IPS-20b (cell line): ENCODE data around the gene UGCG.

Experiments
- H3K27ac ChIP-seq: one replicate; pipeline ENCODE4 v1.5.1; 2013; ENCODE audit warnings: low read length
- H3K27me3 ChIP-seq: 2 replicates; pipeline ENCODE4 v1.6.1; 2013; ENCODE audit warnings: mild to moderate bottlenecking, low read length, inconsistent platforms; ENCODE audit not compliant: insufficient read depth
- H3K36me3 ChIP-seq: 2 replicates; pipeline ENCODE4 v1.6.1; 2013; ENCODE audit warnings: low read depth, mild to moderate bottlenecking, inconsistent platforms, low read length, moderate library complexity; ENCODE audit not compliant: insufficient read depth
- H3K4me1 ChIP-seq: 2 replicates; pipeline ENCODE4 v1.6.1; 2013; ENCODE audit warnings: mild to moderate bottlenecking, control low read depth, inconsistent platforms, low read length, moderate library complexity; ENCODE audit not compliant: insufficient read depth
- H3K4me3 ChIP-seq: 2 replicates; pipeline ENCODE4 v1.5.1; 2013; ENCODE audit warnings: mild to moderate bottlenecking, low read length, inconsistent platforms
- H3K9ac ChIP-seq: 2 replicates; pipeline ENCODE4 v1.6.1; 2013; ENCODE audit warnings: low read depth, mild to moderate bottlenecking, inconsistent platforms, low read length, moderate library complexity
- H3K9me3 ChIP-seq: 2 replicates; pipeline ENCODE4 v1.6.1; 2013; ENCODE audit warnings: mild to moderate bottlenecking, low read depth, low read length, inconsistent platforms; ENCODE audit not compliant: insufficient read depth

Gene UGCG

DNA sequence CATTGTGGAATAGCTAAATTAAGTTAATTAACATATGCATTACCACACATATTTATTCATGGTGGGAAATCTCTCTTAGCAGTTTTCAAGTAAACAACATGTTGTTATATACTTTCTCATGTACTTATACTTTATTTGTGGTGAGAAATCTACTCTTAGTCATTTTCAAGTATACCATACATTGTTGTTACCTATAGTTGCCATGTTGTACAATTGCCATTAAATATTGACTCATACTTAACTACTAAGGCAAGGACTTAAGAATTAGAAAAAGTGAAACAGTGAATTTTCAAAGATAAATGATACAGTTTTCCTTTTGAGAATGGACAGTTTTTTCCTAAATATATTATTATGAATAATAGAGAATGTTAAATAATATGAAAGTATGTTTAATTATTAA lies 27.7 kb downstream of the UGCG start:
- H3K4me3 ChIP-seq, result no peak overlapping the region
- no peak overlapping the region for H3K27ac ChIP-seq
- no peaks in the 10 kb centered on the region for H3K9me3 ChIP-seq
- no peaks in the 10 kb centered on the region for H3K4me1 ChIP-seq
- no peaks in the 10 kb centered on the region for H3K27me3 ChIP-seq
- H3K36me3 ChIP-seq, result peaks cover 38% of the 10 kb centered on the region
- no peak overlapping the region for H3K9ac ChIP-seq

DNA sequence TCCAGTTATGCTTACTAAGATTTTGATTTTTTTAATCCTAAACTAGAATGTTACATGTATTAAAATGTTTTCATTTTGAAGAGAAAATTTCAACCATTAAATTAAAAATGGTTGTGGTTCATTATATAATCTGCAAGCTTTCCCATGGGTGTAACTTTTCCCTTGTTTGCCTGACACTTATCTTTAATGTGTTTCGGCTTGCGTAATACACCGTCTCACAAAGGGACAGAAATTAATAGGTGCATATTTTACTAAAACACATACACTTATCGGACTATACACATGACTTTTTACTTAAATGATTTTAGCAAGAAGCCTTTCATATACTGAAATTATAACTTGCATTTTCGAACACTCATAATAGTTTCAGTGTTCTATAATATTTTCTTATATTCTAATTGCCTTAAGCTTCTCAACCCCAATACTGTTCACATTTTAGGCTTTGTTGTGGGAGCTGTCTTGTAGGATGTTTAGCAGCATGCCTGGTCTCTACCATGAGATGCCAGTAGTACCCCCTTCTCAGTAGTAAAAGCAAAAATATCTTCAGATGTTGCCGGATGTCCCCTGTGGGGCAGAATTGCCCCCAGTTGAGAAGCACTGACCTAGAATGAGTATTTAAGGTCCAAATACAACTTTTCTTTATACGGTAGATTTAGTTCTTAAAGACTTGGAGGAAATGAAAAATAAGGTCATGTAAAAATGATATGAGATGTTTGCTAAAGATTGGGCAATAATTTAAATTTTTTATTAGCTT lies 28.6 kb downstream of the UGCG start:
- H3K36me3 ChIP-seq, result peaks cover 40% of the 10 kb centered on the region
- H3K4me3 ChIP-seq, result no peak overlapping the region
- no peaks in the 10 kb centered on the region for H3K9me3 ChIP-seq
- H3K4me1 ChIP-seq, result no peaks in the 10 kb centered on the region
- H3K27ac ChIP-seq, result no peak overlapping the region
- no peaks in the 10 kb centered on the region for H3K27me3 ChIP-seq
- H3K9ac ChIP-seq, result no peak overlapping the region

DNA sequence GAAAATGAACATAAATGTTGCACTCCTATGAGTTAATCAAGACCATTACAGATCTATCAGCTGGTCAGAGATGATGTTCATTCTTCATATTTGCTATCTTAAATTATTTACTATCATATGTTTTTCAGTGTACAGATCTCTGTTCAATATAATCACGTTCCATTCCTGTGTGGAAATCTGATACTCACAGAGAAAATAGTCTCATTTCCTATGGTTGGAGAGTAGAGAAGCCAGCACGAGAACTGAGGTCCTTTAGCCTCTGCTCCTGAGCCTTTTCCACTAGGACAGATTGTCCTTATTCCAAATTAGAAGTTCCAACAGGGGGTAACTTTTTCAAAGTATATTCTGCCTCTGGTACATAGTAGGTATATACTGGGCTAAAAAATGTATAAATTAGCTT lies 29.2 kb downstream of the UGCG start:
- peaks cover 41% of the 10 kb centered on the region for H3K36me3 ChIP-seq
- no peak overlapping the region for H3K9ac ChIP-seq
- no peak overlapping the region for H3K27ac ChIP-seq
- no peaks in the 10 kb centered on the region for H3K27me3 ChIP-seq
- H3K4me1 ChIP-seq, result no peaks in the 10 kb centered on the region
- no peaks in the 10 kb centered on the region for H3K9me3 ChIP-seq
- no peak overlapping the region for H3K4me3 ChIP-seq

DNA sequence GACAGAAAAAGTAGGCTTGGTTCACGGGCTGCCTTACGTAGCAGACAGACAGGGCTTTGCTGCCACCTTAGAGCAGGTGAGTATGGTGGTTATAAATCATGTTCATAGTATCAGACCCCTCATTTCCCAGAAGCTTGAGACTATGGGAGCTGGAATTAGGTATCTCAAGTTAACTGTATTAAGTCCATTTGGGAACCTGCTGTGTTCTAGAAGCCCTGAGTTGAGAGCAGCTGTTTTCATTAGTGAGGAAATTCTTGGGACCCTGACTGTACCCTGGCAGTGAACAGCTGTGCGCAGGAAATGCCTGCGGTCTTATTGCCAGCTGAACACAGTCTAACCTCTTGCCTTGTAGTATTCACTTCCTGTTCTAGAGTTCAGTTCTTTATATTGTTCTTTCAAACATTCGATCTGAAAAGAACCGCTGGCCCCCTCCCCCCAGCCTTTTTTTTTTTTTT lies 29.8 kb downstream of the UGCG start:
- H3K9me3 ChIP-seq, result no peaks in the 10 kb centered on the region
- H3K27me3 ChIP-seq, result no peaks in the 10 kb centered on the region
- peaks cover 43% of the 10 kb centered on the region for H3K36me3 ChIP-seq
- H3K4me1 ChIP-seq, result no peaks in the 10 kb centered on the region
- H3K4me3 ChIP-seq, result no peak overlapping the region
- H3K9ac ChIP-seq, result no peak overlapping the region
- H3K27ac ChIP-seq, result no peak overlapping the region

DNA sequence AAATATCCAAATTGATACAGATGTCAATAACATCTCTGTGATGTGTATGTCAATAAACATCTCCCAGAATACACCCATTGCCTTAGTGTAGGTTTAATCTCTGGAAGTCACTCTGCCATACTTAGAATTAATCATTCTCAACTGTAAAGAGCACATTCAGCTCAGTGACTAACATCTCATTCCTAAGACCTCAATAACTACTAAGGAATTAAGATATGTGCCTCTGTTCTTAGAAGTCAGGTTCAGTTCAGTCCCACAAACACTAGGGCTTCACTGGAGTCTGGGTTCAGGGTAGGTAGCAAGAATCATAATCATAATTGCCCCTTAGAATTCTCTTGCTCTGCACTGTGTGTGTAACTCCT lies 31.7 kb downstream of the UGCG start:
- Histone ChIP-seq H3K27me3 (no peaks in the 10 kb centered on the region), H3K27ac (no peak overlapping the region), H3K9me3 (no peaks in the 10 kb centered on the region), H3K4me1 (no peaks in the 10 kb centered on the region), H3K9ac (no peak overlapping the region), H3K36me3 (peaks cover 59% of the 10 kb centered on the region), H3K4me3 (no peak overlapping the region)

DNA sequence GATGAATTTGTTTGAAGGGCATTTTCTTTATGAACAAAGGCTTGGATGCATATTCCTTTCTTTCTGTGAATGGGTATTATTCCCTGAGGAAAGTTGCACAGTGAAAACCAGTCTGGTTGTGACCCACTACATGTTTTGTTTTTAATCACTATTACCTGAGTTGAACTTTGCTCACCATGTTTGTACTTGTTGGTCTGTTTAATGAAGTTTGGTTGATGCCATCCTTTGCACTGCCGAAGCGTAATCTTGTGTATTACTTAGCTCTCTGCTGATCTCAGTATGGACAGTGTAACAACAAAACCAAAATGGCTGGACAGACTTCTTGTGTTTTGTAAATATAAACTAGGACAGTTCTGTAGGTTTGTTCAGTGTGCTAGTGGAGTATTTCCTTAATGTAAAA lies 38.1 kb downstream of the UGCG start:
- H3K4me1 ChIP-seq, result no peaks in the 10 kb centered on the region
- no peaks in the 10 kb centered on the region for H3K27me3 ChIP-seq
- H3K9ac ChIP-seq, result no peak overlapping the region
- H3K4me3 ChIP-seq, result no peak overlapping the region
- no peak overlapping the region for H3K27ac ChIP-seq
- peaks cover 43% of the 10 kb centered on the region for H3K36me3 ChIP-seq
- H3K9me3 ChIP-seq, result no peaks in the 10 kb centered on the region

DNA sequence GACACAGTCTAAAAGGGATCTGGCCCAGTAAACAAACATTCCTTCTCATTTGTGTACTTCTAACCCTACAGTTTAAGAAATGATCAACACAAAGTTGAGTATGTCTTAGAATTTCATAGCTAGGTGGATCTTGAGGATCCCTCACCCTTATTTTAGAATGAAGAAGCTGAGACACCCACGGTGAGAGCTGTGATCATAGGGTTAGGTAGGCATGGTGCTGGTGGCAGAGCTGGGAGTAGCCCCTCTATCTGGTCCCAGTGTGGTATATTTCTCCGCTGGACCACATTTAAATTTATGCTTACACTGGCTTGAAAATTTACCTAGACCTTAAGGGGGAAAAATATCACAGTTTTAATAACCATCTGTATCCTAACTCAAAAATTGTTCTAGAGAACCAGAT lies 39.8 kb downstream of the UGCG start:
- no peak overlapping the region for H3K27ac ChIP-seq
- no peaks in the 10 kb centered on the region for H3K4me1 ChIP-seq
- peaks cover 34% of the 10 kb centered on the region for H3K36me3 ChIP-seq
- no peak overlapping the region for H3K9ac ChIP-seq
- no peaks in the 10 kb centered on the region for H3K9me3 ChIP-seq
- H3K27me3 ChIP-seq, result no peaks in the 10 kb centered on the region
- no peak overlapping the region for H3K4me3 ChIP-seq

DNA sequence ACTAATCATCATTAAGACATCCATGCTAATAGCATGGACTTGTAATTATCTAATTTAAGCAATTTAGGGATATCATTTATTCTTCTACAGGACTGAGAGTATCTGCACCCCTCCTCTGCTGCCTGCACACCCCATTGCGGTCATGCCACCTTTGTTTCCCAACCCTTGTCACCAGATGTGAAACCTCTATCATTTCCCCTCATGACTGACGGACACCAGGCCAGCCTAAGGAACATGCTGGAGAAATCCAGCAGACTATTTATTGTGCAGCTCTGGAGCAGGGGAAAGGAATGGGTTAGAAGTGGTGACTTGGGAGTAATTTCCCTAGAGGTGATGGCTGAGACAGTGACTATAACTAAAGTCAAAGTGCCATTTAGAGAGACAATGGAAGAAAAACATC lies 40.7 kb downstream of the UGCG start:
- Histone ChIP-seq H3K27me3 (no peaks in the 10 kb centered on the region), H3K27ac (no peak overlapping the region), H3K9me3 (no peaks in the 10 kb centered on the region), H3K36me3 (peaks cover 25% of the 10 kb centered on the region), H3K9ac (no peak overlapping the region), H3K4me3 (no peak overlapping the region), H3K4me1 (no peaks in the 10 kb centered on the region)

DNA sequence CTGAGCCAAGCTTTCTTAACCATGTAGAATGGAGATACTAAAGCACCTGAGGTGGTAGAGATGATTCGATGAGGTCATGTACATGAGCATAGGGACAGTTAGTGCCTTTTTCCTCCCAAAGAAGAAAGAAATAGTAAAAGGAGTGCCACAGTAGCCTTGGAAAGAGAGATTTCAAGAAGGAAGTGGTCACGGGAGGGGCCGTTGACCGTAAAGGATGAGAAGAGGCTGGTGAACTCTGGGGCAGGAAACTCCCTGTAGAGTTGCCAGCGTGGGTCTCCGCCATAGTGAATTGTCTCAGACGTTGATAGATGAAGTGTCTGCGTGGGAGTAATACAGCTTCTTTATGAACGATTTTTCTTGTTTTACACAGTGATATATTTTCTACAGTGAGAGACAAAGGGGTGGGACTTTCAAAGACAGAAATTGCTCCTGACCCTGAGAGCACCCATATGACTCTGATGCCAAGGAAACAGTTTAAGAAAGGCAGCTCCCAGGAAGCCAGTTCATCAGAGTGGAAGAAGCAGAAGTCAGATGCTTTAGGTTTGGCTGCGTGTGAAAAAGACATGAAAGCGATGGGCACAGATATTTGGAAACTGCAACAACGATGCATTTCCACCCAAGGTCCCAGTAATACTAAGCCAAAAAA lies 41.3 kb downstream of the UGCG start:
- H3K36me3 ChIP-seq, result peaks cover 19% of the 10 kb centered on the region
- H3K4me3 ChIP-seq, result no peak overlapping the region
- H3K4me1 ChIP-seq, result no peaks in the 10 kb centered on the region
- no peaks in the 10 kb centered on the region for H3K27me3 ChIP-seq
- no peak overlapping the region for H3K9ac ChIP-seq
- no peak overlapping the region for H3K27ac ChIP-seq
- H3K9me3 ChIP-seq, result no peaks in the 10 kb centered on the region

DNA sequence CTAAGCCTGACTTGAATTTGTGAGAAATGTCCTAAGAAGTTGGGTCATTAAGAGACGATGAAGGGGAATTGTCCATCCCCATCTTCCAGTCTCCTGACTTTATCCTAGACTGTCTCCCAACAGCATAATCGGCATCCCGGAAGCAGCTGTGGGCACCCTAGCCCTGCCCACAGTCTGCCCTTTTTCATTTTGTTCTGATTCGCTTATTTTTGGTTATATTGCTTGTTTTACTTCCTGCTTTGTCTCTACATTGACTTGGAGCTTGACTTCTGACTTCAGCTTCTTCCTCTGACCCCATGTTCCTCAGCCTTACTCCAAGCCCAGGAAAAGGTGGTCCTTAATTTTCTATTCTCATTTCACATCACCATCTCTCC lies 41.8 kb downstream of the UGCG start:
- Histone ChIP-seq H3K4me1 (no peaks in the 10 kb centered on the region), H3K4me3 (no peak overlapping the region), H3K27ac (no peak overlapping the region), H3K27me3 (no peaks in the 10 kb centered on the region), H3K9me3 (no peaks in the 10 kb centered on the region), H3K9ac (no peak overlapping the region), H3K36me3 (peaks cover 16% of the 10 kb centered on the region)

DNA sequence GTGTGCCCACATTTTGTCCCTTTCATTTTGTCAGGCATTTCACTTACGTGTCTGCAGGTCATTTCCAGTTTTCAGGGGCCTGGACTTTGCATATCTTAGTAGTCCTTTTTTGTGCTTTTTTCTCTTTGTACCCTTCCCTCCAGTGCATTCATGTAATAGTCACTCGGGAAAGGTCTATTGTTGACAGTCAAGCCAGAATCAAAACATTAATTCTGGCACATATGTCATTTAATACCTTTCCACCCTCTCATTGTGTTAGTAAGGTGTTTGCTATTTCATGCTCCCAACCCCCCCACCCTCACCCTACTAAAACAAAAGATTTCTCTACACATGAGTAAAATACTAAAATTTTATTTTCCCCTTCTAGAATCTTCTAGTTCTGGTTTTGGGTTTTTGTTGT lies 42.7 kb downstream of the UGCG start:
- Histone ChIP-seq H3K4me1 (no peaks in the 10 kb centered on the region), H3K27me3 (no peaks in the 10 kb centered on the region), H3K9me3 (no peaks in the 10 kb centered on the region), H3K9ac (no peak overlapping the region), H3K27ac (no peak overlapping the region), H3K36me3 (peaks cover 8% of the 10 kb centered on the region), H3K4me3 (no peak overlapping the region)

DNA sequence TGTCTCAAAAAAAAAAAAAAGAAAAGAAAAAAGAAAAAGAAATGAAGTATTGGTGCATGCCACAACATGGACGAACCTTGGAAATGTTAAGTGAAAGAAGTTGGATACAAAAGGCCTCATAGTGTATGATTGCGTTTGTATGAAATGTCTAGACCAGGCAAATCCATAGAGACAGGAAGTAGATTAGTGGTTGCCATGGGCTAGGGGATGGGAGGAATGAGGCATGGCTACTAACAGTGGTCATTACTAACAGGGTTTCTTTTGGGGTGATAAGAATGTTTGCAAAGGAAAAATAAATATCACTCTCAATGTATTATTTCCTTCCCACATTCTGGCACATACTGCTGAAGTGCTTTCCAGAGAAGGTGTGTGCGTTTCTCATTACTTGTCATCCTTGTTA lies 44.1 kb downstream of the UGCG start:
- Histone ChIP-seq H3K4me3 (no peak overlapping the region), H3K27me3 (no peaks in the 10 kb centered on the region), H3K9me3 (no peaks in the 10 kb centered on the region), H3K9ac (no peak overlapping the region), H3K27ac (no peak overlapping the region), H3K4me1 (no peaks in the 10 kb centered on the region), H3K36me3 (no peaks in the 10 kb centered on the region)
